Hepatocyte (in vitro differentiated cells): ENCODE measurements around the gene TIAM1. TPM values are rescaled to one million over a fixed set of nuclear protein-coding genes. Genes with fewer than 3 reads are reported as not detected.

Experiments used
- DNase-seq: peaks from one replicate; pipeline ENCODE4 v3.0.0-alpha.2; 2016; ENCODE audit warnings: low spot score
- H2AFZ ChIP-seq: fragments of 200-600 bp; sonication (generic); 2 replicates; pipeline ENCODE4 v1.6.0; 2016; ENCODE audit warnings: antibody characterized with exemption, mild to moderate bottlenecking
- H3K27ac ChIP-seq: fragments of 200-600 bp; sonication (generic); 2 replicates; pipeline ENCODE4 v1.5.1; 2016; ENCODE audit warnings: mild to moderate bottlenecking
- H3K27me3 ChIP-seq: fragments of 200-600 bp; sonication (generic); 2 replicates; pipeline ENCODE4 v1.6.1; 2016
- H3K36me3 ChIP-seq: fragments of 200-600 bp; sonication (generic); replicated peaks from 2 replicates; pipeline ENCODE4 v1.5.1; 2016; ENCODE audit warnings: low read depth; ENCODE audit not compliant: insufficient read depth
- H3K4me1 ChIP-seq: fragments of 200-600 bp; sonication (generic); 2 replicates; pipeline ENCODE4 v1.5.1; 2016; ENCODE audit warnings: mild to moderate bottlenecking, moderate library complexity; ENCODE audit not compliant: insufficient read depth
- H3K4me2 ChIP-seq: fragments of 200-600 bp; sonication (generic); 2 replicates; pipeline ENCODE4 v1.6.0; 2016
- H3K4me3 ChIP-seq: fragments of 200-600 bp; sonication (generic); 2 replicates; pipeline ENCODE4 v1.5.1; 2016; ENCODE audit warnings: mild to moderate bottlenecking
- H3K79me2 ChIP-seq: fragments of 200-600 bp; sonication (generic); 2 replicates; pipeline ENCODE4 v1.6.0; 2017; ENCODE audit warnings: mild to moderate bottlenecking
- H3K9me2 ChIP-seq: fragments of 200-600 bp; sonication (generic); replicated peaks from 2 replicates; pipeline ENCODE4 v1.6.0; 2017; ENCODE audit warnings: mild to moderate bottlenecking; ENCODE audit not compliant: insufficient read depth
- H3K9me3 ChIP-seq: fragments of 200-600 bp; sonication (generic); 2 replicates; pipeline ENCODE4 v1.5.1; 2016; ENCODE audit warnings: low read depth, mild to moderate bottlenecking
- H4K20me1 ChIP-seq: fragments of 200-600 bp; sonication (generic); 2 replicates; pipeline ENCODE4 v1.6.0; 2016; ENCODE audit warnings: mild to moderate bottlenecking; ENCODE audit not compliant: insufficient read depth, poor library complexity, severe bottlenecking
- EZH2 ChIP-seq: fragments of 200-600 bp; sonication (generic); IDR thresholded peaks from 2 replicates; pipeline ENCODE4 v1.6.1; 2016; ENCODE audit warnings: antibody characterized with exemption, mild to moderate bottlenecking, borderline replicate concordance
- EZH2phosphoT487 ChIP-seq: fragments of 200-600 bp; sonication (generic); IDR thresholded peaks from one replicate; pipeline ENCODE4 v1.6.1; 2018; ENCODE audit warnings: antibody characterized with exemption, mild to moderate bottlenecking, low read depth, moderate library complexity; ENCODE audit not compliant: unreplicated experiment, severe bottlenecking
- WGBS: methylation state at CpG from one replicate; pipeline ENCODE4 v1.1.6; 2016; ENCODE audit warnings: low lambda C conversion rate; ENCODE audit errors: missing lambda C conversion rate; 5-methylcytosine and 5-hydroxymethylcytosine counted together
- polyA plus RNA-seq: library from polyadenylated mRNA; unstranded; fragments of >200 nt; fragmentation: Nextera tagmentation; extraction: Ambion mirVana; gene quantifications from 2 replicates; pipeline ENCODE4 v1.2.1, GENCODE V29; 2016
- total RNA-seq: library from RNA; depleted of rRNA; stranded (reverse); fragments of >200 nt; gene quantifications from 2 replicates; pipeline ENCODE4 v1.2.3, GENCODE V29; 2014
- TF ChIP-seq, protein P1 (sequence below): fragments of 200-600 bp; sonication (generic); IDR thresholded peaks from 2 replicates; pipeline ENCODE4 v1.5.1; 2016; ENCODE audit warnings: antibody characterized with exemption, mild to moderate bottlenecking; ENCODE audit not compliant: poor library complexity

The TIAM1 gene
- total and polyA plus RNA-seq, 2 experiments from 2014 or later, result 8.8 TPM

DNA sequence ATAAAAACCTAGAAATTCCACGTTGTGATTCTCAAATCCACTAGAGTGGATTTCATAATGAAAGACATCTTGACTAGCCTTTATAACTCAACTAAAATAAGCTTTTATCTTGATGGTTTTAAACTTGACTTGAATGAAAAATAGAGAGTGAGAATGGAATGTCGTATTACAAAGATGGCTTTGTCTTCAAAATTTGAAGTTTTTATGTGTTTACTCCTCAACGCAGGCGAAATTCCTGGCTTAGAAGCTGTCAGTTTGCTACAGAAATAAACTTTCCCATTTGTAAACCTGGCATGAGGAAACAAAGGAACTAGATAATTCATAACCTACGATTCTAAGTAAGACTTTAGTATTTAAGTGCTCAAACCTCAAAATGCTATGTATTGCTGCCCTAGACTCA lies 215.8 kb downstream of the TIAM1 start:
- H3K27ac ChIP-seq, result no peak overlapping the region
- 81% methylated on average over 5 of the region's 5 CpGs for WGBS
- TF ChIP-seq, protein P1, sequence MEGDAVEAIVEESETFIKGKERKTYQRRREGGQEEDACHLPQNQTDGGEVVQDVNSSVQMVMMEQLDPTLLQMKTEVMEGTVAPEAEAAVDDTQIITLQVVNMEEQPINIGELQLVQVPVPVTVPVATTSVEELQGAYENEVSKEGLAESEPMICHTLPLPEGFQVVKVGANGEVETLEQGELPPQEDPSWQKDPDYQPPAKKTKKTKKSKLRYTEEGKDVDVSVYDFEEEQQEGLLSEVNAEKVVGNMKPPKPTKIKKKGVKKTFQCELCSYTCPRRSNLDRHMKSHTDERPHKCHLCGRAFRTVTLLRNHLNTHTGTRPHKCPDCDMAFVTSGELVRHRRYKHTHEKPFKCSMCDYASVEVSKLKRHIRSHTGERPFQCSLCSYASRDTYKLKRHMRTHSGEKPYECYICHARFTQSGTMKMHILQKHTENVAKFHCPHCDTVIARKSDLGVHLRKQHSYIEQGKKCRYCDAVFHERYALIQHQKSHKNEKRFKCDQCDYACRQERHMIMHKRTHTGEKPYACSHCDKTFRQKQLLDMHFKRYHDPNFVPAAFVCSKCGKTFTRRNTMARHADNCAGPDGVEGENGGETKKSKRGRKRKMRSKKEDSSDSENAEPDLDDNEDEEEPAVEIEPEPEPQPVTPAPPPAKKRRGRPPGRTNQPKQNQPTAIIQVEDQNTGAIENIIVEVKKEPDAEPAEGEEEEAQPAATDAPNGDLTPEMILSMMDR, result no peak
- no peak for TF ChIP-seq EZH2phosphoT487
- no peak for TF ChIP-seq EZH2

DNA sequence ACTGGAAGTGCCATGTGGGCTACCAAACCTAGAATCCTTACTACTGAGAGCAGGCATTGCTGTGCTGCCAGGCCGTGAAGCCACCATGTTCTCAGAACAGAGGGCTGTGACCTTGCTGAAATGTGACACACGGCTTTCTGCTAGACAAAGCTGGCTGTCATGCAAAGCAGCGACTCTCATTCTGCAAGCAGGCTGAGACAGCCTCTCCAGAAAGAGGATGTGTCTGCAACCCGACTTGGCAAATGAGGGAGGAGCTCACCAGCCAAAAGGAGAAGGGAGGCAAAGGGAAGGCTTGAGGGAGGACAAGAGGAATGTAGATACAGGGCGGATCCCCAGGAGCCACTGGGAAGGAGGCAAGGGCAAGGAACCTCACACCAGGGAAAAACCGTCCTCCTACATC lies 220.1 kb downstream of the TIAM1 start:
- no peak overlapping the region for H3K27ac ChIP-seq
- TF ChIP-seq EZH2phosphoT487 (no peak), EZH2 (no peak)
- TF ChIP-seq, protein P1, result no peak
- no peak overlapping the region for H2AFZ ChIP-seq
- H3K36me3 ChIP-seq, result no peaks in the 10 kb centered on the region
- no peaks in the 10 kb centered on the region for H3K9me3 ChIP-seq
- no peaks in the 10 kb centered on the region for H4K20me1 ChIP-seq
- WGBS, result 84% methylated on average over 6 of the region's 6 CpGs
- DNase-seq, result no peak
- H3K9me2 ChIP-seq, result no peaks in the 10 kb centered on the region
- no peak overlapping the region for H3K4me2 ChIP-seq
- no peaks in the 10 kb centered on the region for H3K27me3 ChIP-seq
- no peaks in the 10 kb centered on the region for H3K79me2 ChIP-seq
- no peak overlapping the region for H3K4me3 ChIP-seq
- H3K4me1 ChIP-seq, result no peaks in the 10 kb centered on the region

More for the DNA sequence above, 215.8 kb downstream of the TIAM1 start:
- Histone ChIP-seq H2AFZ (no peak overlapping the region), H3K36me3 (no peaks in the 10 kb centered on the region), H3K9me3 (no peaks in the 10 kb centered on the region), H3K4me3 (no peak overlapping the region), H3K9me2 (no peaks in the 10 kb centered on the region), H3K4me2 (no peak overlapping the region), H3K4me1 (no peaks in the 10 kb centered on the region), H3K79me2 (no peaks in the 10 kb centered on the region), H3K27me3 (no peaks in the 10 kb centered on the region), H4K20me1 (no peaks in the 10 kb centered on the region)
- no peak for DNase-seq

- Histone ChIP-seq H3K9me3 (no peaks in the 10 kb centered on the region), H3K4me2 (no peak overlapping the region), H2AFZ (no peak overlapping the region), H3K4me3 (no peak overlapping the region), H3K9me2 (no peaks in the 10 kb centered on the region), H3K27me3 (no peaks in the 10 kb centered on the region), H3K36me3 (no peaks in the 10 kb centered on the region), H4K20me1 (no peaks in the 10 kb centered on the region), H3K4me1 (peaks cover 4% of the 10 kb centered on the region), H3K79me2 (no peaks in the 10 kb centered on the region), H3K27ac (no peak overlapping the region)
- TF ChIP-seq EZH2 (no peak), EZH2phosphoT487 (no peak)
- TF ChIP-seq, protein P1, result no peak
- no peak for DNase-seq
- WGBS, result 92% methylated on average over 6 of the region's 6 CpGs
Measured at GRCh38 chr21:31119199-31119598, 224.9 kb downstream of the TIAM1 start.
